HepG2 (cell line): ENCODE data around the gene BICRAL. TPM values are rescaled to one million over a fixed set of nuclear protein-coding genes. Genes with fewer than 3 reads are reported as not detected.
A peak's percentile ranks its signal among the peaks of the same experiment; 100 is the strongest.
"Not testable (repeated sequence)": the region's sequence is repeated elsewhere in the genome, so short reads cannot be mapped to it uniquely, and the experiment has no call there.

Experiments used
- FOXK1 ChIP-seq: sonication (generic); formaldehyde crosslinking; IDR thresholded peaks from 2 replicates; pipeline ENCODE4 v1.4.0; 2020; ENCODE audit warnings: low read depth, missing genetic modification reagents, borderline replicate concordance
- GABPA ChIP-seq, 2 experiments: IDR thresholded peaks; 2 replicates each; pipeline ENCODE4 v1.6.1; 2011 to 2016; ENCODE audit warnings: low read depth in 2 of 2, low read length in 1 of 2, missing biosample characterization in 1 of 2, missing genetic modification characterization in 1 of 2
- KAT7 ChIP-seq: IDR thresholded peaks from 2 replicates; pipeline ENCODE4 v1.6.1; 2018; ENCODE audit warnings: borderline replicate concordance, missing compliant biosample characterization
- SOX13 ChIP-seq, 3 experiments: fragments of 450-650 bp in 1 of 3; sonication (generic) in 1 of 3; formaldehyde crosslinking in 1 of 3; IDR thresholded peaks in 2 of 3; conservative IDR thresholded peaks in 1 of 3; 2 replicates each; pipeline versions ENCODE4 v1.5.0 to v1.6.1; 2016 to 2020; ENCODE audit warnings: antibody characterized with exemption in 1 of 3, mild to moderate bottlenecking in 1 of 3, missing compliant biosample characterization in 1 of 3, missing genetic modification reagents in 1 of 3, moderate library complexity in 1 of 3
- SPEN ChIP-seq: sonication (generic); formaldehyde crosslinking; IDR thresholded peaks from 2 replicates; pipeline ENCODE4 v1.5.1; 2020; ENCODE audit warnings: low read depth, mild to moderate bottlenecking, missing genetic modification reagents
- YEATS4 ChIP-seq: sonication (generic); formaldehyde crosslinking; IDR thresholded peaks from 2 replicates; pipeline ENCODE4 v1.4.0; 2020; ENCODE audit warnings: missing genetic modification reagents, borderline replicate concordance
- ZNF232 ChIP-seq: sonication (generic); formaldehyde crosslinking; IDR thresholded peaks from 2 replicates; pipeline ENCODE4 v1.4.0; 2020; ENCODE audit warnings: missing genetic modification reagents, borderline replicate concordance
- ZSCAN31 ChIP-seq: sonication (generic); formaldehyde crosslinking; IDR thresholded peaks from 2 replicates; pipeline ENCODE4 v1.5.0; 2020; ENCODE audit warnings: low read depth, mild to moderate bottlenecking, missing genetic modification reagents
- polyA plus RNA-seq, 8 experiments: library from polyadenylated mRNA; depleted of rRNA in 3 of 8; stranded (reverse) in 7 of 8; unstranded in 1 of 8; fragments of >200 nt; fragmentation: Illumina TruSeq in 4 of 8; extraction: Trizol in 4 of 8; gene quantifications; 2 replicates each; pipeline versions ENCODE4 v1.2.1 to v1.2.3, GENCODE V29; 2011 to 2016; ENCODE audit warnings: low read depth in 4 of 8, missing spikeins in 1 of 8, mixed read lengths in 1 of 8; ENCODE audit not compliant: insufficient read depth in 1 of 8
- total RNA-seq, 5 experiments: library from RNA; depleted of rRNA; stranded (reverse); fragments of >200 nt; fragmentation: Illumina TruSeq; extraction: Trizol; gene quantifications; 2 replicates each; pipeline ENCODE4 v1.2.3, GENCODE V29; 2016; ENCODE audit warnings: low read depth in 1 of 5
- TF ChIP-seq, protein P1 (sequence below): IDR thresholded peaks from 2 replicates; pipeline ENCODE4 v1.4.0; 2020; ENCODE audit warnings: mild to moderate bottlenecking, missing genetic modification reagents
- TF ChIP-seq, protein P2 (sequence below): sonication (generic); formaldehyde crosslinking; conservative IDR thresholded peaks from 2 replicates; pipeline ENCODE4 v1.4.0; 2020; ENCODE audit warnings: mild to moderate bottlenecking, missing genetic modification reagents, moderate library complexity
- TF ChIP-seq, protein P3 (sequence below): conservative IDR thresholded peaks from 2 replicates; pipeline ENCODE4 v1.6.1; 2018; ENCODE audit warnings: missing genetic modification reagents
- TF ChIP-seq, protein P4 (sequence below): sonication (generic); formaldehyde crosslinking; IDR thresholded peaks from 2 replicates; pipeline ENCODE4 v1.8.1; 2023; ENCODE audit warnings: mild to moderate bottlenecking, missing genetic modification reagents

The BICRAL gene
- total and polyA plus RNA-seq, 2 of the 13 experiments (the other 11 are each of a cell fraction or from before 2014, with no cell fraction given), result 5.0 to 13.5 TPM

DNA sequence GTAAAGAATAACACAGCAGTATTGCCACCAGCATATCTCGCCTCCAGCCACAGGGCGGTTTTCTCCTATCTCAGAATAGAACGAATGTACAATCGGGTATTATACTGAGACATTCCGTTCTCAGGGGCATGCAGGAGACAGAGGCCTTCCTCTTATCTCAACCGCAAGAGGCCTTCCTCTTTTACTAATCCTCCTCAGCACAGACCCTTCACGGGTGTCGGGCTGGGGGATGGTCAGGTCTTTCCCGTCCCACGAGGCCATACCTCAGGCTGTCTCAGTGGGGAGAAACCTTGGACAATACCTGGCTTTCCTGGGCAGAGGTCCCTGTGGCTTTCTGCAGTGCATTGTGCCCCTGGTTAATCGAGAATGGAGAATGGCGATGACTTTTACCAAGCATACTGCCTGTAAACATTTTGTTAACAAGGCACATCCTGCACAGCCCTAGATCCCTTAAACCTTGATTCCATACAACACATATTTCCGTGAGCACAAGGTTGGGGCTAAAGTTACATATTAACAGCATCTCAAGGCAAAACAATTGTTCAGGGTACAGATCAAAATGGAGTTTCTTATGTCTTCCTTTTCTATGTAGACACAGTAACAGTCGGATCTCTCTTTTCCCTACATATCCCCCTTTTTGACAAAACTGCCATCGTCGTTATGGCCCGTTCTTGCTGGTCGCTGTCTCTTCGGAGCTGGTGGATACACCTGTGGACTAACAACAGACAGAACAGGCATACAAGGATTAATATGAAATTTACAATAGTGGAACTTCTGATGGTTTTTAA, 112.4 kb downstream of the BICRAL start (continued):
- 0 out of 2 replicates have a peak, but pooled peaks have one; percentile 40 for TF ChIP-seq FOXK1 (CRISPR knock-in tag)
- TF ChIP-seq, protein P1, sequence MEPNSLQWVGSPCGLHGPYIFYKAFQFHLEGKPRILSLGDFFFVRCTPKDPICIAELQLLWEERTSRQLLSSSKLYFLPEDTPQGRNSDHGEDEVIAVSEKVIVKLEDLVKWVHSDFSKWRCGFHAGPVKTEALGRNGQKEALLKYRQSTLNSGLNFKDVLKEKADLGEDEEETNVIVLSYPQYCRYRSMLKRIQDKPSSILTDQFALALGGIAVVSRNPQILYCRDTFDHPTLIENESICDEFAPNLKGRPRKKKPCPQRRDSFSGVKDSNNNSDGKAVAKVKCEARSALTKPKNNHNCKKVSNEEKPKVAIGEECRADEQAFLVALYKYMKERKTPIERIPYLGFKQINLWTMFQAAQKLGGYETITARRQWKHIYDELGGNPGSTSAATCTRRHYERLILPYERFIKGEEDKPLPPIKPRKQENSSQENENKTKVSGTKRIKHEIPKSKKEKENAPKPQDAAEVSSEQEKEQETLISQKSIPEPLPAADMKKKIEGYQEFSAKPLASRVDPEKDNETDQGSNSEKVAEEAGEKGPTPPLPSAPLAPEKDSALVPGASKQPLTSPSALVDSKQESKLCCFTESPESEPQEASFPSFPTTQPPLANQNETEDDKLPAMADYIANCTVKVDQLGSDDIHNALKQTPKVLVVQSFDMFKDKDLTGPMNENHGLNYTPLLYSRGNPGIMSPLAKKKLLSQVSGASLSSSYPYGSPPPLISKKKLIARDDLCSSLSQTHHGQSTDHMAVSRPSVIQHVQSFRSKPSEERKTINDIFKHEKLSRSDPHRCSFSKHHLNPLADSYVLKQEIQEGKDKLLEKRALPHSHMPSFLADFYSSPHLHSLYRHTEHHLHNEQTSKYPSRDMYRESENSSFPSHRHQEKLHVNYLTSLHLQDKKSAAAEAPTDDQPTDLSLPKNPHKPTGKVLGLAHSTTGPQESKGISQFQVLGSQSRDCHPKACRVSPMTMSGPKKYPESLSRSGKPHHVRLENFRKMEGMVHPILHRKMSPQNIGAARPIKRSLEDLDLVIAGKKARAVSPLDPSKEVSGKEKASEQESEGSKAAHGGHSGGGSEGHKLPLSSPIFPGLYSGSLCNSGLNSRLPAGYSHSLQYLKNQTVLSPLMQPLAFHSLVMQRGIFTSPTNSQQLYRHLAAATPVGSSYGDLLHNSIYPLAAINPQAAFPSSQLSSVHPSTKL (CRISPR knock-in tag), result peak; percentile 23; the same call in 1 of the 2 replicates
- TF ChIP-seq, protein P2, sequence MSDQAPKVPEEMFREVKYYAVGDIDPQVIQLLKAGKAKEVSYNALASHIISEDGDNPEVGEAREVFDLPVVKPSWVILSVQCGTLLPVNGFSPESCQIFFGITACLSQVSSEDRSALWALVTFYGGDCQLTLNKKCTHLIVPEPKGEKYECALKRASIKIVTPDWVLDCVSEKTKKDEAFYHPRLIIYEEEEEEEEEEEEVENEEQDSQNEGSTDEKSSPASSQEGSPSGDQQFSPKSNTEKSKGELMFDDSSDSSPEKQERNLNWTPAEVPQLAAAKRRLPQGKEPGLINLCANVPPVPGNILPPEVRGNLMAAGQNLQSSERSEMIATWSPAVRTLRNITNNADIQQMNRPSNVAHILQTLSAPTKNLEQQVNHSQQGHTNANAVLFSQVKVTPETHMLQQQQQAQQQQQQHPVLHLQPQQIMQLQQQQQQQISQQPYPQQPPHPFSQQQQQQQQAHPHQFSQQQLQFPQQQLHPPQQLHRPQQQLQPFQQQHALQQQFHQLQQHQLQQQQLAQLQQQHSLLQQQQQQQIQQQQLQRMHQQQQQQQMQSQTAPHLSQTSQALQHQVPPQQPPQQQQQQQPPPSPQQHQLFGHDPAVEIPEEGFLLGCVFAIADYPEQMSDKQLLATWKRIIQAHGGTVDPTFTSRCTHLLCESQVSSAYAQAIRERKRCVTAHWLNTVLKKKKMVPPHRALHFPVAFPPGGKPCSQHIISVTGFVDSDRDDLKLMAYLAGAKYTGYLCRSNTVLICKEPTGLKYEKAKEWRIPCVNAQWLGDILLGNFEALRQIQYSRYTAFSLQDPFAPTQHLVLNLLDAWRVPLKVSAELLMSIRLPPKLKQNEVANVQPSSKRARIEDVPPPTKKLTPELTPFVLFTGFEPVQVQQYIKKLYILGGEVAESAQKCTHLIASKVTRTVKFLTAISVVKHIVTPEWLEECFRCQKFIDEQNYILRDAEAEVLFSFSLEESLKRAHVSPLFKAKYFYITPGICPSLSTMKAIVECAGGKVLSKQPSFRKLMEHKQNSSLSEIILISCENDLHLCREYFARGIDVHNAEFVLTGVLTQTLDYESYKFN (CRISPR knock-in tag), result peak; percentile 66
- peak; percentile 56; the same call in 1 of the 2 replicates for TF ChIP-seq YEATS4 (CRISPR knock-in tag)
- peak; percentile 47; the same call in 1 of the 2 replicates for TF ChIP-seq SPEN
- TF ChIP-seq, protein P3, sequence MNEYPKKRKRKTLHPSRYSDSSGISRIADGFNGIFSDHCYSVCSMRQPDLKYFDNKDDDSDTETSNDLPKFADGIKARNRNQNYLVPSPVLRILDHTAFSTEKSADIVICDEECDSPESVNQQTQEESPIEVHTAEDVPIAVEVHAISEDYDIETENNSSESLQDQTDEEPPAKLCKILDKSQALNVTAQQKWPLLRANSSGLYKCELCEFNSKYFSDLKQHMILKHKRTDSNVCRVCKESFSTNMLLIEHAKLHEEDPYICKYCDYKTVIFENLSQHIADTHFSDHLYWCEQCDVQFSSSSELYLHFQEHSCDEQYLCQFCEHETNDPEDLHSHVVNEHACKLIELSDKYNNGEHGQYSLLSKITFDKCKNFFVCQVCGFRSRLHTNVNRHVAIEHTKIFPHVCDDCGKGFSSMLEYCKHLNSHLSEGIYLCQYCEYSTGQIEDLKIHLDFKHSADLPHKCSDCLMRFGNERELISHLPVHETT (CRISPR knock-in tag), result 0 out of 2 replicates have a peak, but pooled peaks have one; percentile 28
- TF ChIP-seq ZNF232, result 0 out of 2 replicates have a peak, but pooled peaks have one; percentile 21
- TF ChIP-seq KAT7 (CRISPR knock-in tag), result 0 out of 2 replicates have a peak, but pooled peaks have one; percentile 21
- peak; percentile 52; the same call in 1 of the 2 replicates for TF ChIP-seq ZSCAN31
- TF ChIP-seq GABPA (IDR thresholded peaks at IDR 0.05; ENCODE audit: low read depth, low read length); SOX13 (IDR thresholded peaks at IDR 0.05): not testable (repeated sequence)
- peak; percentile 24; the same call in 1 of the 2 replicates for TF ChIP-seq GABPA (CRISPR knock-in tag; IDR thresholded peaks at IDR 0.05; ENCODE audit: low read depth)
- TF ChIP-seq, protein P4, sequence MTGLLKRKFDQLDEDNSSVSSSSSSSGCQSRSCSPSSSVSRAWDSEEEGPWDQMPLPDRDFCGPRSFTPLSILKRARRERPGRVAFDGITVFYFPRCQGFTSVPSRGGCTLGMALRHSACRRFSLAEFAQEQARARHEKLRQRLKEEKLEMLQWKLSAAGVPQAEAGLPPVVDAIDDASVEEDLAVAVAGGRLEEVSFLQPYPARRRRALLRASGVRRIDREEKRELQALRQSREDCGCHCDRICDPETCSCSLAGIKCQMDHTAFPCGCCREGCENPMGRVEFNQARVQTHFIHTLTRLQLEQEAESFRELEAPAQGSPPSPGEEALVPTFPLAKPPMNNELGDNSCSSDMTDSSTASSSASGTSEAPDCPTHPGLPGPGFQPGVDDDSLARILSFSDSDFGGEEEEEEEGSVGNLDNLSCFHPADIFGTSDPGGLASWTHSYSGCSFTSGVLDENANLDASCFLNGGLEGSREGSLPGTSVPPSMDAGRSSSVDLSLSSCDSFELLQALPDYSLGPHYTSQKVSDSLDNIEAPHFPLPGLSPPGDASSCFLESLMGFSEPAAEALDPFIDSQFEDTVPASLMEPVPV, result 0 out of 2 replicates have a peak, but pooled peaks have one; percentile 11
- peak in 1 of 2 experiments; percentile 55; a peak in 2 of 4 replicates for TF ChIP-seq SOX13 (CRISPR knock-in tag; conservative IDR thresholded peaks at IDR 0.05 in 1 of 2, IDR thresholded peaks at IDR 0.05 in 1 of 2)
